Activated CD8-positive, alpha-beta memory T cell treated with anti-CD3 and anti-CD28 coated beads, Interleukin-2, amount 50 U/mL, for 1 hour (primary cell): Measurements from ENCODE around the gene IFT20.
"Not testable (repeated sequence)": the region's sequence is repeated elsewhere in the genome, so short reads cannot be mapped to it uniquely, and the experiment has no call there.

Source experiments
- DNase-seq: peaks from one replicate; pipeline ENCODE4 v3.0.0-alpha.2; 2020; ENCODE audit errors: extremely low read depth

Gene IFT20

DNA sequence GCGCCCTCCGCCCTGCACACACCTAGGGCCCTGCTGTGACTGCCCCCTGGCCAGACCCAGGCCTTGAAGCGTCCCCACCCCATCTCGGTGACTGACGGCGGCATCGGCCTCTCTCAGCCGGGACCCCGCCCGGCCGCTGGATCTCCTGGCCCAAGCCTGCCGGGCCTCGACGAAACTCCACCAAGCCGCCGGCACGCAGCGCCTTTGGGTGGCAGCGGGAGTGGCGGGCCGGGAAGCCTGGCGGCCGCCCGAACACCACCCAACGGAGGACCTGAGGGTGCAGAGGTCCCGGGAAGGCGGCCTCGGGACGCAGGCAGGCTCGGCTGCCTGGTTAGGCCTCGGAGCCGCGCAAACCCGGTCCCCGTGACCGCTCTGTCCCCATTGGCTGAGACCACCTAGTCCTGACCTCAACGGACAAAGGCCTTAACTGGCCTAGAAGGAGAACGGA lies 28.3 kb downstream of the IFT20 start:
- DNase-seq = no peak

DNA sequence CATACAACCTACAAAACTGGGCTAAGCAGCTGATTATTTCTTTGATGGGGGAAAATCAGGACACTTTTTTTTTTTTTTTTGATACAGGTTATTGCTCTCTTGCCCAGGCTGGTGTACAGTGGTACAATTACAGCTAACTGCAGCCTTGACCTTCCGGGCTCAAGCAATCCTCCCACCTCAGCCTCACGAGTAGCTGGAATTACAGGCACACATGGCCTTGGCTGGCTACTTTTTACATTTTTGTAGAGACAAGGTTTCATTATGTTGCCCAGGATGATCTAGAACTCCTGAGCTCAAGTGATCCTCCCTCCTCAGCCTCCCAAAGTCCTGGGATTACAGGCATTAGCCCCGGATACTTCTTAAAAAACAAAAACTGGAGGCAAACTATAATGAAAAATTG lies 36.8 kb downstream of the IFT20 start:
- no peak for DNase-seq

DNA sequence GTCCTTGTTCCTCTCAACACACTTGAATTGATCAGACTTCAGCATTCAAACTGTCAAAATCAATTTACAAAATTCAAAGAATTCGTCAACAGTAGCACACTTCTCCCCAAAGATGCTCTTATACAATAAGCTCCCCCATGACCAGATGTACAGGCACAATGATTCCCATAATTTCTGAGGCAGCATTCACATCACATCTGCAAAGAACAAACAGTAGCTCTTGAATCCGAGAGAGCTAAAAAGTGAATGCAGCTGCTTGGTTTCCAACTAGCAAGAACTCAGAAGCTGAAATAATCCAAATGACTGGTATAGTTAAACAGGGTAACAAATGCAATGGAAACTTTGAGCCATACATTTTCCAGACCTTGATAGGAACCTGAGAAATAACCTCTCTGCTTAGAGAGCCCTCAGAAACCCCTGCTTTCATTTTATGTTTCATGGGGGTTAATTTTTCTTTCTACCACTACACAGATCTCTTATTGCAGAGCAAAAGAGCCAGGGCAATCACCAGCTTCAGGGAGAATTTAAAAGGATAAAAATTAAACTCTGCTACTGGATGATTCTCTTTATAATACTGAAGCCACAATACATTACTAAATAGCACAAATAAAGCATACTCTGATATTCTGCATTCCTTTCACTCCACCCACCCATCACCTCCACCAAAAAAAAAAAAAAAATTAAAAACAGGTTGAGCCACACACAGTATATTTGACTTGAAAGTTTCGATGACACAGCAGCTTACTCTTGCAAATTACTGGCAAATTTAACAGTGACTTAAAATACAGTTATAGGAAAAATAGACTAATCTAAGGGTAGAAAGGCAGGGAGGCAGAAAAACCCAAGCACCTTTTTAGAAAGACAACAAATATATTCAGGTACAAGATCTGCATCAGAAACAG lies 39.3 kb downstream of the IFT20 start:
- DNase-seq = no peak

DNA sequence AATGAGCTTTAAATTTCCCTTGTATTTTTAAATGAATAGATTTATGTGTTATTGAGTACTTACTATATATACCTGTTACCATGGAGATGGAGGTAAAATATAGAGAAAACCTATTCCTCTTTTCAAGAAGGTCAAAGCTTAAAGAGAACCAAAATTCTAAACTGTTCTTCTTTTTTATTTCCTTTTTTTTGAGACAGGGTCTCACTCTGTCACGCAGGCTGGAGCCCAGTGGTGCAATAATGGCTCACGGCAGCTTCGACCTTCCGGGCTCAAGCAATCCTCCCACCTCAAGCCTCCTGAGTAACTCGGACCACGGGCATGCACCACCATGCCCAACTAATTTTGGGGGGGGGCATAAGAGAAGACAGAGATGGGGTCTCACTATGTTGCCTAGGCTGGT lies 41.3 kb downstream of the IFT20 start:
- no peak for DNase-seq

DNA sequence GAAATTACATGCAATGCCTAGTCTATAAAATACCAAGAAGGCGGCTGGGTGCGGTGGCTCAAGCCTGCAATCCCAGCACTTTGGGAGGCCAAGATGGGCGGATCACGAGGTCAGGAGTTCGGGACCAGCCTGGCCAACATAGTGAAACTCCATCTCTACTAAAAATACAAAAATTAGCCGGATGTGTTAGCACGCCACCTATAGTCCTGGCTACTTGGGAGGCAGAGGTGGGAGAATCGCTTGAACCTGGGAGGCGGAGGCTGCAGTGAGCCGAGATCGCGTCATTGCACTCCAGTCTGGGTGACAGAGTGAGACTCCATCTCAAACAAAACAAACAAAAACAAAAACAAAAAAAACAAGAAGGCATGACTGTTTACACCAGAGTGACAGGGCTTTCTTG lies 42.4 kb downstream of the IFT20 start:
- DNase-seq = not testable (repeated sequence)

DNA sequence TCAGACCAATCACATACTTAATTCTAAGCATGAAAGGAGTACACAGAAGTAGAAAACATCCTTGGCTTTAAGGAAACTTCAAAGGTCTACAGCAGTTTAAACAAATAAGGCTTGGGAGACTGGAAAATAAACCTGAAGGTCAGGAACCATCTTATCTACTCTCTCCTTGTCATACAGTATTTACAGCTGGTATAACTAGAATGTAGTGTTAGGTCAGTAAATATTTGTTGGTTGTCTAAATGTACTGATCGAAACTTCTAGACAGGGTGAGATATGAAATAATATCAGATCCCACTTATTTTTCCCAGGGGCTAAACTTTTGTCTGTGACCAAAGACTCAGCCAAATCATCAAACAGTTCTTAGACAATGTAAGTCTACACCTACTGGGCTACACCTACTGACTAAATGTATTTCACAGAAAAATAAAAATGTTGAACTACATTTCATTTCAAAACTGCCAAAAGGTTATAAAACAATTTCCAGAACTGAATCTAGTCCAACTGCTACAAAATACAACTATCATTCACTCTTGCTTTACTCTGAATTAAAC lies 43.4 kb downstream of the IFT20 start:
- DNase-seq = no peak

DNA sequence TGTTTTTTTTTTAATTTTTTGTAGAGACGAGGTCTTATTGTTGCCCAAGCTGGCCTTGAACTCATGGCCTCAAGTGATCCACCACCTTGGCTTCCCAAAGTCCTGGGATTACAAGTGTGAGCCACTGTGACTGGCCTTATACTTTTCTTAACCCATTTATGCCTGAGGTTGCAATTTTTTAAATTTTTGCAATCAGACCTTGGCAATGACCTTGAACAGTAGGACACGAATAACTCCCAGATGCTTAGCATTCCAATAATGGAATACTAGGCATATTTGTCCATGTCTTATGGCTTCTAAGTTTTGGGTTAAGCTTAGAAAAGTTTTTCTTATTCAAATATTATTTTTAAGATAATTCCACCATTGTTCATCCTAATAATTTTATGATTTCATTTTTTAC lies 44.6 kb downstream of the IFT20 start:
- no peak for DNase-seq

DNA sequence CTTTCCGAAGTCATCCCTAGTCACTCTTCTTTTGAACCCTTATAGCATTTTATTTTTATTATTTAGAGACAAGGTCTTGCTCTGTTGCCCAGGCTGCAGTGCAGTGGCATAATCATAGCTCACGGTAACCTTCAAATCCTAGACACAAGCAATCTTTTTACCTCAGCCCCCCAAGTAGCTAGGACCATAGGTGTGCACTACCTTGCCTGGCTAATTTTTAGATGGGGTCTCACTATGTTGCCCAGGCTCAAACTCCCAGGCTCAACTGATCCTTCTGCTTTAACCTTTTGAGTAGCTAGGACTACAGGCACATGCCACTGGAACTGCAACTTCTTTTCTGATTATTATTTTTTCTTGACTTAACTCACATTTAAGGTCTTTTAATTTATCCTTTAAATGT lies 49.3 kb downstream of the IFT20 start:
- no peak for DNase-seq

DNA sequence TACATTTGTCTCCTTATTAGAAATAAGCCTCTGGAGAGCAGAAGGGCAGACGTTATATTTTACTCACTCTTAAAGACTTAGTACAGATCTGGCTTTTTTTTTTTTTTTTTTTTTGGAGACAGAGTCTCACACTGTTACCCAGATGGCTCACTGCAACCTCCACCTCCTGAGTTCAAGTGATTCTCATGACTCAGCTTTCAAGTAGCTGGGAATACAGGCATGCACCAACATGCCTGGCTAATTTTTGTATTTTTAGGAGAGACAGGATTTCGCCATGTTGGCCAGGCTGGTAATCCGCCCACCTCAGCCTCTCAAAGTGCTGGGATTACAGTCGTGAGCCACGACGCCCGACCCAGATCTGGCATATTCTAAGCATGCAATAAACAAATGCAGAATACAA lies 52.7 kb downstream of the IFT20 start:
- no peak for DNase-seq

DNA sequence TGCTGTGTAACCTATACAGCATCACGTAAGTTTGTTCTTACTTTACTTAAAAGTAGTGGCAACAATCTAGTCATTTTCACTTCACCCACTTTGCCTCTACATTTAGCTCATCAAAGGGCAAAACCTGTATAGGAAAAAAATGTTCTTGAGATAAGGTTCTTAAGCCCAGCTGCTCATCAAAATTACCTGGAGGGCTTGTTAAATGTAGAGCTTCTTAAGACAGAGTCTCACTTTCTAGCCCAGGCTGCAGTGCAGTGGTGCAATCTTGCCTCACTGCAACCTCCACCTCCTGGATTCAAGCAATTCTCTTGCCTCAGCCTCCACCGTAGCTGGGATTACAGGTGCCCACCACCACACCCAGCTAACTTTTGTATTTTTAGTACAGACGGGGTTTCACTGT lies 54.4 kb downstream of the IFT20 start:
- no peak for DNase-seq

DNA sequence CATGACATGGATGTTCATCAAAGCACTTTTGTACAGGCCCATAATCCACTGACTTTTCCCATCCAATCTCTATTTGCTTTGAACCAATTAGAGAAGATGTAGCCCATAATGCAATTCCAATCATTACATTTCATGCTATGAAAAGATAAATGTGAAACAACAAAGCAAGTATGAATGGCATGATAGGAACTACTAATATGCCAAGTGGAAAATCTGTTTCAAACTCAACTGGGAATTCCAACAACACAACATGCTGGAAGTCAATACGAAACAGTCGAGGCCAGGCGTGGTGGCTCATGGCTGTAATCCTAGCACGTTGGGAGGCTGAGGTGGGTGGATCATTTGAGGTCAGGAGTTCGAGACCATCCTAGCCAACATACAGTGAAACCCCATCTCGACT lies 55.9 kb downstream of the IFT20 start:
- DNase-seq = no peak
